B cell (primary cell): ENCODE results near the gene LBH.

ENCODE experiments used
- CTCF ChIP-seq: fragments of 200-600 bp; IDR thresholded peaks from one replicate; pipeline ENCODE4 v1.8.0; 2022; ENCODE audit warnings: antibody characterized with exemption, mild to moderate bottlenecking
- EZH2 ChIP-seq: IDR thresholded peaks from 2 replicates; pipeline ENCODE4 v1.6.1; 2012; ENCODE audit warnings: borderline replicate concordance, low read depth, mild to moderate bottlenecking, moderate library complexity, low read length; ENCODE audit not compliant: insufficient read depth, poor library complexity, severe bottlenecking

GRCh38 chr2:30204281-30204680 is 27.1 kb upstream of the LBH start:
- TF ChIP-seq CTCF (no peak), EZH2 (no peak)
